Brain microvascular endothelial cell (primary cell): Measurements from ENCODE around the gene EXOG.

Experiments used
- DNase-seq: peaks from one replicate; pipeline ENCODE4 v3.0.0-alpha.2; 2020
- H3K27ac ChIP-seq: fragments of 250-450 bp; sonication (Bioruptor Pico); 2 replicates; pipeline ENCODE4 v1.5.1; 2020; ENCODE audit warnings: mild to moderate bottlenecking, moderate library complexity
- H3K27me3 ChIP-seq: fragments of 250-450 bp; sonication (Bioruptor Pico); replicated peaks from 2 replicates; pipeline ENCODE4 v1.5.1; 2020; ENCODE audit warnings: mild to moderate bottlenecking
- H3K36me3 ChIP-seq: fragments of 250-450 bp; sonication (Bioruptor Pico); replicated peaks from 2 replicates; pipeline ENCODE4 v1.5.1; 2020; ENCODE audit warnings: mild to moderate bottlenecking
- H3K4me3 ChIP-seq: 2 replicates; pipeline ENCODE4 v1.5.1; 2011; ENCODE audit warnings: low read depth, mild to moderate bottlenecking, control low read depth, low read length, moderate library complexity
- CTCF ChIP-seq: IDR thresholded peaks from 2 replicates; pipeline ENCODE4 v1.5.1; 2011; ENCODE audit warnings: low read depth, mild to moderate bottlenecking, moderate library complexity, low read length, control low read depth, inconsistent platforms; ENCODE audit errors: missing control alignments
- in situ Hi-C: cut with HindIII; loops from 2 replicates; pipeline ENCODE4 v1.10.0; 2017; ENCODE audit warnings: low sequenced_read_pairs, low pct_ligation_motif_present

EXOG gene

GRCh38 chr3:38528457-38528856 is 32.3 kb downstream of the EXOG start:
- H3K4me3 ChIP-seq = no peak overlapping the region
- in situ Hi-C loops = no loop called here

GRCh38 chr3:38532529-38532928 is 36.4 kb downstream of the EXOG start:
- H3K27ac ChIP-seq = no peak overlapping the region
- in situ Hi-C loops = no loop called here
- no peak for TF ChIP-seq CTCF
- no peak overlapping the region for H3K4me3 ChIP-seq
- no peak for DNase-seq
- H3K36me3 ChIP-seq = no peaks in the 10 kb centered on the region
- H3K27me3 ChIP-seq = no peaks in the 10 kb centered on the region

More at GRCh38 chr3:38528457-38528856, 32.3 kb downstream of the EXOG start:
- H3K36me3 ChIP-seq = no peaks in the 10 kb centered on the region
- DNase-seq = no peak
- peak; percentile 11 for TF ChIP-seq CTCF
- no peaks in the 10 kb centered on the region for H3K27me3 ChIP-seq
- no peak overlapping the region for H3K27ac ChIP-seq

GRCh38 chr3:38533285-38533976 is 37.3 kb downstream of the EXOG start:
- Histone ChIP-seq H3K36me3 (no peaks in the 10 kb centered on the region), H3K27me3 (no peaks in the 10 kb centered on the region), H3K27ac (no peak overlapping the region), H3K4me3 (no peak overlapping the region)
- in situ Hi-C loops = no loop called here
- DNase-seq = no peak
- TF ChIP-seq CTCF = no peak

GRCh38 chr3:38534180-38534579 is 38.0 kb downstream of the EXOG start:
- no peak for DNase-seq

GRCh38 chr3:38534604-38535003 is 38.5 kb downstream of the EXOG start:
- Histone ChIP-seq H3K36me3 (no peaks in the 10 kb centered on the region), H3K27ac (no peak overlapping the region), H3K4me3 (no peak overlapping the region), H3K27me3 (no peaks in the 10 kb centered on the region)
- in situ Hi-C loops = no loop called here
- DNase-seq = no peak
- TF ChIP-seq CTCF = no peak

More at GRCh38 chr3:38534180-38534579, 38.0 kb downstream of the EXOG start:
- TF ChIP-seq CTCF = no peak
- Histone ChIP-seq H3K4me3 (no peak overlapping the region), H3K27me3 (no peaks in the 10 kb centered on the region), H3K27ac (no peak overlapping the region), H3K36me3 (no peaks in the 10 kb centered on the region)
- in situ Hi-C loops = no loop called here

- in situ Hi-C loops = no loop called here
- Histone ChIP-seq H3K27me3 (no peaks in the 10 kb centered on the region), H3K27ac (no peak overlapping the region), H3K36me3 (no peaks in the 10 kb centered on the region), H3K4me3 (no peak overlapping the region)
- no peak for DNase-seq
- TF ChIP-seq CTCF = no peak
Observed at GRCh38 chr3:38536671-38537070, 40.5 kb downstream of the EXOG start.
